HG03066 (cell line): ENCODE data around the gene UBL7.
A peak's percentile ranks its signal among the peaks of the same experiment; 100 is the strongest.

ENCODE experiments used
- ATAC-seq: cut with Tn5 transposase; IDR thresholded peaks from one replicate; pipeline ENCODE4 v1.9.1; 2021; ENCODE audit warnings: low read depth; ENCODE audit not compliant: unreplicated experiment

The UBL7 gene

DNA sequence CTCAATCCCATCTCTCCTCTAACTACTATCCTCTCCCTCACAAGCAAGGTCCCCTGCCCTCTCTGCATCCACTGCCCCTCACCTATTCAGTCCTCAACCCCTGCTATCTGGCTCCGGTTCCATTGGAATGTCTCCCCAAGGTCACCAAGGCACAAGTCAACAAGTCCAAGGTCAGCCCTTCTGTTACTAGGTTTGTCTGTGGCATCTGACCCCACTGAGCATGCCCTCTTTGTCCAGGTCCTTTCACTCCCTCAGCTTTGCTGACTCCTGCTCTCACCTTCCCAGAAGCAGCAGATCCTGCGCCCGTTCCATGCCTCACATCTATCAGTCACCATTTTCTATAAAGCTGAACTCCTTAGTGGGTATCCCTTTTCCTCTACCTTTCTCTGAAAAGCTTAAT lies 18.9 kb downstream of the UBL7 start:
- no peak for ATAC-seq

DNA sequence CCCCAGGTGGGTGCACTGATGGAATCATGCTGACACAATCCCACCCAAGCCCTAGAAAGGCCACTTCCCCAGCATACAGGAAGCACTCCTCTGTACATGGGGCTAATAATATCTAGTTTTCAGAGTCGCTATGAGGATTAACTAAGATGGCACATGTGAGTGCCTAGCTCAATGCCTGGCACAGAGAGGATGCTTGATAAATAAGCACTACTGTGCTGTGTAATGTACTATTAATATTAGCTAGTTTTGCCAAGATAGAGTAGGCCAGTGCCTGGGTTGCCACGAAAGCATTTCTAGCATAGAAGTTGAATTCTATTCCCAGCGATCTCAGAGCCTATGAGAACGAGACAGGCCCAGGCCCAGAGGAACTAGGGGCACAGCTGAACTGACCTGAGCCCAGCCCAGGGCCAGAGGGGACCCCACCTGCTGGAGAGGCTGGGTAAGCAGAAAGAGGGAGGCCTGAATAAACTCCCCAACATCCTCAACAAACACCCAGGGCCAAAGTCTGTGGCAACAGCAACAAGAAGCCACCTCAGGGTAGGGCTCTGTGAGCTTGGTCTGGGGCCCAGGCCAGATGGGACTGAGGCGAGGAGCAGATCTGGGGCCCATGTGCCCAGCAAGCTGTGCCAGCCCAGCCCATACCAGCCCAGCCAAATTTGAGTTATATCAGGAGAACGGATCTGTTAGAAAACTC lies 19.6 kb downstream of the UBL7 start:
- no peak for ATAC-seq

DNA sequence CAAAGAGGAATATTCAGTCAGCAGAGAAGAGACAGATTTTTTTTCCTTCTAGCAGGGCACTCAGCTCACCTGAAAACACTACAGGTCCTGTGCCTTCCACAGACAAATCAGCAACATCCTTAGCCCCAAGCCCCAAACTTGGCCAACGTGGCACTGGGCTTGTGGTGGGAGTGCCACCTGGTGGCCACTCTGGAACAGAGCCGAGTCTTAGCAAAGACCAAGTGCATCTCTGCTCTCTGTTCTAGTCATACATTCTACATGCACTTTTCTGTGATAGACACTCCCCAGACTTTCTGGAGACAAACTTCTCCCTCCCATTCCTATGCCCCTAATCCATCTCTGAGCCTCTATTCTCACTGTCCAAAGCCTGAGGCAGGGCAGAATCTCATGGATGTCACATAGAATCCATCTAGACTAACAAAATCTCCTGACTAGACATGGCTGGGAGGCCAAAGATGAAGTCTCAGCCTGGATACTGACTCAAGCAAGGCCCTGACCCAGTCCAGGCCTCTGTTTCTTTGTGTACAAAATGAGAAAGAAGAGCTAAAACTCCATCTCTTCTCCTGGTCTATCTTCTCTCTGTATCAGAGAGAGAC lies 22.1 kb downstream of the UBL7 start:
- ATAC-seq = no peak

DNA sequence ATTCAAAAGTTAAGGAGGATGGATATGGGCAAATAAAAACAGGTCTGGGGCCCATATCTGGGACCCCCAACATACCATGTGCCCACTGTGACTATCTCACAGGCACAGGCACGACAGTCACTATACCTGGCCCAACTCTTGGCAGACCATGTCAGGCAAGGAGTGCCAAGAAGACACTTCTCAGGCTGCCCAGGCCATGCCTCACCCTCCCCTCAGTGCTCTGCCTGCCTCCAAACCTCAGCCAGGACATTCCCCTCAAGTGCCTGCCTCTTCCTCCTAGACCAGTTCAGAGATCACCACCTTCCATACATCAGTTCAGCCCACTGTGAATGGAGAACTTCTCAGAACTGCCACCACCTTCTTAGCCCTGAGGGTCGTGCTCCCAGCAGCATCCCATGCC lies 22.8 kb downstream of the UBL7 start:
- no peak for ATAC-seq

DNA sequence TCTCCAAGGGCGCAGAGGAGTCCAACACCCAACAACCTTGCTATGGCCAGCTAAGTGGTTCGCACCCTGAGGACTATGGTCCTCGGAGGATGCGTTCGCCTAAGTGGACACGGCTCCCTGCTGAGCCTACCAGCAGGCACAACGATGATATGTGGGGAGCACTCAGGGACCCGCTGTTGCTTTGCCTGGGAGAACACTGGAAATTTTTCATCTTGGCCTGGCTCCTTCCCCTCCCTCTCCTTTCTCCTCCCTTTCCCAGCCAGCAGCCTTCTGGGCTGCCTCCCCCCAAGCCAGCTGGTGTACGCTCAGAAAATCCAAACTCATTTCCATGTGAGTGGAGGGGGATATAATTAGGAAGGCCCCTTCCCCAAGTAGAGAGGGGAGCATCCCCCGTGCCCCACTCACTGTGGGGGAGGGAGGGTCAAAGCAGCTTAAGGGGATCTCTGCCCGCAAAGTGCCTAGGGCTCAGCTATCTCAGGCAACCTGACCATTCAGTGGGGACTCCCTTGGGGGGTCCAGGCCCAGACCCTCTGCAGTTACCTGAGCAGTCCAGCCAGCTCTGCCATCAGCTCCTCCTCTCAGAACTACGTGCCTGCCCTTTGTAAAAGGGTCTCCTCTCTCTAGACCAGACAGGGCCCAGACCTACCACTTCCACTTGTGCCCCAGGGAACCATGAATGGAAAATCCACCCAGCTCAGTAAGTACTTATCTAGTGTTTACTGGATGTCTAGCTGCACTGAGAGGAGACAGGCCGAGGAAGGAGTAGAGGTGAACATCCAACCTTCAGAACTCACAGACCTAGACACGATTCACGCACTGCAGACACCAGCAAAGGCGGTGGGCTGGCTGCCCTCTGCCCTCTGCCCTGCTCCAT lies 26.5 kb downstream of the UBL7 start:
- ATAC-seq = no peak

DNA sequence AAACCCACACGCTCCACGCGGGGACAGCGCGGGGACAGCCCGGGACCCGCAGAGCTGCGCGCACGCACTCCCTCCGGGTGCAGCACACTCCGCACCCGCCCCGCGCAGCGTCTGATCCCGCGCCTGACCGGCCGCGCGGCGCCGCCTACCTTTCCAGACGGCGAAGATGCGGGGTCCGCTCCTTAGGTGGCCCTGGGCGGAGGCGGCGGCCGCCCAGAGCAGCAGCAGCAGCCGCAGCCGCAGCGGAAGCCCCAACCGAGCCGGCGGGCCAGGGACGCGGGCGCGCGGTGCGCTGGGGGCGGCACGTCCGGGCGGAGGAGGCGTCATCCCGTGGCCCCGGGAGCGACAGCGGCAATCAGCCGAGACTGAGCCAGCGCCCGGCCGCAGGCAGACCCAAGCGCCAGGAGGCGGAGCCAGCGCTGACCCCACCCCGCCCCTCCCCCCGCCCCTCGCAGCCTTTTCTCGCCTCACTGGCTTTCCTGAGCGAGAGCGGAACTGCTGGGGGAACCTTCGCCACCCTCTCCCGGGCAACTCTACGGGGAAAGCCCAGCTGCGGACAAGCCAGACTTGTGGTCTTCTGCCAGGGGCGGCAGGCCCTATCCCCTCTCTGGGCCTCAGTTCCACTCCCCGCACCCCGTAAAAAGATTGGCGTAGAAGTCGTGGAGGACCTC lies 27.2 kb downstream of the UBL7 start, which contains the start of gene SEMA7A:
Gene SEMA7A (minus strand): TSS at position 367 of the 671 bp plus-strand sequence. CDS start 40 bp downstream, at position 327.
- ATAC-seq = peak; percentile 61

DNA sequence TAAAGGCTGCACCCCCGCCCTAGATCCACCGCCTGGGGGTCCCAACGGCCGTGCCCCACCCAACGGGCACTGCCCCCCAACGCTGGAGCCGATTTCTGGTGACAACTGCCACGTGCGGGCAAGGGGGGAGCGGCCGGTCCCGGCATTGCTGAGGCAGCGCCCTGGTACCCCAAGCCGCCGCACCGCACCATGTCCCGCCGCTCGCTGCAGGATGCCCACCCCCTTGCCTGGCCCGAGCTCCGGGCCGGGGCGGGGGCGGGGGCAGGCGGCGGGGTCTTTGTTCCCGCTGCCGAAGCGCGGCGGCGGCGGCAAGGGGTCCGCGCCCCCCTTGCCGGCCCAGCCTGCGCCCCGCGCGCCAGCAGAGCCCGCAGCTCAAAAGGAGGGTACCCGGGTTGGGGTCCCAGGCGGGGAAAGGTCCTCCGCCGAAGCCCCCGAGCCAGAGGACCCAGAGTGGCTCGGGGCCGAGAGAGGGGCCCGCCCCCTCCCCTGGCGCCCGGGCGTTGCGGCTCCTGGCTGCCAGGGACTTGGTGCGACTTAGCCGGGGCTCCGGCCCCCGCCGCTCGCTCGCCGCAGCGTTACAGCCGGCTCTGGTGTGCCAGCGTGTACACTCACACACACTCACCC lies 27.9 kb downstream of the UBL7 start:
- no peak for ATAC-seq

DNA sequence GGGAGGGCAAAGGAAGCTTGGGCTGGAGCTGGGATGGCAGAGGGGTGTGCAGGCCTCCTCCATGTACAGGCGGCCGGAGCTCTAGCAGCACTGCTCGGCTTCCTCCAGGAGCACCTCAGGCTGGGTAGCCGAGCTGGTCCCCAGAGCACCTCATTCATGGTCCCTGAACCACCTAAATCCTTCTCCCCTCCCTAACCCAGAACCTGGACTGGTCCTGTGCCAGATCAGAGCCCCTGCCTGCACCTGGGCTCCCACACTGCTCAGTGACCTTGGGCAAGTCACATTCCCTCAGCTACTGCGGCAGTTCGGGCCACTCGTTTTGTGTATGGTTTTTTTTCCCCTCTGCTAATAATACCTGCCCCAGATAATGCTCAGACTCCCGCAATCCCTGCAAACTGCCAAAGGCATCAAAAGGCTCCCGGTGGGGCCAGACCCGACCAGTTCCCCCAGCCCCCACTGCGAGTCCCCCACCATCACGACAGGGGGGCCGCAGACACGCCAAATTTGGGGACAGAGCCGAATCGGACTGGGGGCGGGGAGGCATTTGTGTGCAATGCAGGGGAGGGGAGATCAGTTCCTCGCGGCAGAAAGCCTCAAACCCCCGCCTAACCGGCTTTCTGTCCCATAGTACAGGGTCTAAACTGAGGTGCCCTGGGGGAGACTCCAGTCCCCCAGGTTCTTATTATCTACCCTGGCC lies 28.5 kb downstream of the UBL7 start:
- ATAC-seq = no peak

DNA sequence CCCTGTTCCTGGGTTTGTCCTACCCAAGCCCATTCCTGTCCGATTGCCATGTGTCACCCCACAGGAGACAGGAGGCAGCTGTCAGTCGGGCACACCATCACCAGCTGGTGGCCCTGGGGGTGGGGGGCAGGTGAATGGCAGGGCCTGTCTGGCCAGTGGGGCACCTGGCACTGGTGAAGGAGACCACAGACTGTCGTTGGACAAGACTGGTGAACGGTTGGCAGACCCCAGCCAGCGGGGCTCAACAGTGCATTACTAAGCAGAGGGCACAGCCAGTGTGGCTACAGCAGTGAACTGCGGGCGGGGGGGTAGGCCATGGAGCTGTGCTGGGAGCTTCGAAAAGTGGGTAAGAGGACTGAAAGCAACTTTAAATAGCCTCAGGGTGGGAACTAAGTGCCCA lies 29.3 kb downstream of the UBL7 start:
- ATAC-seq = no peak

DNA sequence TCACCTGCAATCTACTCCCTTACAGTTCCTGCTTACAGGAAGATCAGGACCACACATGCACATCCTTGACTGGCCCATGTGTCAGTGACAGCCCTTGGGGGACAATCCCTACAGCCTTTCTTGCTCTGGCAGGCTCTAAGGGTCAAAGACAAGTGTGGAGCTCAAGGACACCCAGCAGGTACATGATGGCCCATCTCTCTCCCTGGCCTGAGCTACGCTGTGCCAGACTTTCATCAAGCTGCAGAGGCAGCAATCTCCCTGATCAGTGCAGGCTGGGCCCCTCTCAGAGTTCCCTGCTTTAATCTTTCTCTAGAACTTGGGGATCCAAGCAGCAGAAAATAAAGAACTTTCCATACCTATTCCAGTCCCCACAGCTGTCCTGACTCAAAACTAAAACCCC lies 29.8 kb downstream of the UBL7 start:
- no peak for ATAC-seq

DNA sequence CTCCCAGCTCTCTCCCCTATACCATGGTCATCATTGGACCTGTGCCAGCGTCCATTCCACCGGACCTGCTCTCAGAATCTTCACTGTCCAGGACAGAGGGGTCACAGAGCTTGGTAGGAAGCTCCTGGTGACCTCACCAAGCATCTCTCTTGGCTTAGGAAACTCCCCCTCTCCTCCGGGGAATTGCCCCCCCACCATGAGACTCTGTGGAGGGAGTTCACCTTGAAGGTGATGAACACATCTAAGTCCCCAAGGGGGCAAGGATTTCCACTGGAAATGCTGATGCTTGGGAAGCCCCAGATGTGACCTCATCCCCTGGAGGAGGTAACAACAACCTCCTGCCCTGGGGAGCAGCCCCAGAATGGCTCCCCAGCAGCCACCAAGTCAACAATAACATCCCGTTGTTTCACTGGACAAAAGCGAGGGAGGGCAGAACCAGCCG lies 30.4 kb downstream of the UBL7 start:
- no peak for ATAC-seq

DNA sequence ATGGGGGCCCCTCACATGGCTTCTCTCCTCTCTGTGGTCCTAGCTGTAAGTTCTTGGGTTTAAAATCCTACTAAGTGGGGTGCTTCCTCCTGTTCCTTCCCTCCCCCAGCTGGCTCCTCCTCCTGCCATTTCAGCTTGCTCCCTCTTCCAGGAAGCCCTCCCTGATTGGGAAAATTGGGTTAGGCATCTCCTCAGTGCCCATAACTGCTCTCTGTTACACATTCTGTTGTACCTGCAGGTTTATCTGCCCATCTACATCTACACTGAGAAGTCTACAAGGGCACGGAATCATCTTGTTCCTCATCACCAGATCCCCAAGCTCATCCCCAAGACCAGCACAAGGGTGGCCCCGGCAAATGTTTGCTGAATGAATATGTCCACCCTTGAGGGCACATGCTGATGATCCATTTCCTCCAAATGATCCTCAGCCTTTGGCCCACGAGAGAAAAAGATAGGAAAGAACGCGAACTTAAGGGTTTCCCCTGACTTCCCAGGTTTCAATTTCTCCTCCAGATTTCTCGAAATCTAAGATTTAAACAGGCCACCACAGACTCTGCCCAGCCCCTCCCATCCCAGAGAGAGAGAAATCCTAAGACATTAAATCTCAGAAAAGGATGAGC lies 31.1 kb downstream of the UBL7 start:
- ATAC-seq = no peak

DNA sequence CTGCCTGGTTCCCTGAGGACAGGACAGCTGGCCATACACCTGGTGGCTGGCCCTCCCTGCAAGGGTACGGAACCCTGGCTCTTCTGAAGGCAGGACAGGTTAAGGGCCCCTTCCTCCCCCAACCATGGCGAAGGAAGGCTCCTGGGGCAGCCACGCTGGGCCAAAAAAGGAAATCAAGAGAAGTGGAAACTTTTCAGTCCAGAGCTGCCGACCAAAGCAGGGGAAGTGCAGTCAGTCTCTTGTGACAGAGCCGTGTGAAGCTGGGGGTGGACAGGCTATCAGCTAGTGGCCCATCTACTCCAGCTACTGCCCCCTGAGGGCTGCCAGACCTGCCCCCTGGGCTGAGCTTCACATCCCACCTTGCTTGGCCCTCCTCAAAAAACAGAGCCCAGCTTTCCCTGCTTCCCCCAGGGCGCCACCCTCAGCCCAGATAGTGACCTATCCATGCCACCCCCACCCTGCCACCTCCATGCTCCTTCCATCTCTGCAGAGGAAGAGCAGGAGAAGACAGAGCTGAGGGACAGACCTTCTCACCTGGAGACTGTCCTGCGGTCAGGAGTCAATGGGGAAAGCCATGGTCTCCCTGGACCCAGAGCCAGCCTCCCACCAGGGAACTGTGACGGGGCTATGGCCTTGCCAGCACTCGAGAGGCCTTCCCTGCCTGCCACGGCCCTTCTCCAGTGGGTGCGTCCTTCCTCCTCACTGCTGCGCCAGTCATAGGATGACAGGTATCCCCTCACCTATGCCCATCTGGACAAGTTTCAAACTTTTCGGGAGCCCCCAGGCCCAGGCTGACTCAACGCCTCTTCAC lies 31.8 kb downstream of the UBL7 start:
- ATAC-seq = no peak

DNA sequence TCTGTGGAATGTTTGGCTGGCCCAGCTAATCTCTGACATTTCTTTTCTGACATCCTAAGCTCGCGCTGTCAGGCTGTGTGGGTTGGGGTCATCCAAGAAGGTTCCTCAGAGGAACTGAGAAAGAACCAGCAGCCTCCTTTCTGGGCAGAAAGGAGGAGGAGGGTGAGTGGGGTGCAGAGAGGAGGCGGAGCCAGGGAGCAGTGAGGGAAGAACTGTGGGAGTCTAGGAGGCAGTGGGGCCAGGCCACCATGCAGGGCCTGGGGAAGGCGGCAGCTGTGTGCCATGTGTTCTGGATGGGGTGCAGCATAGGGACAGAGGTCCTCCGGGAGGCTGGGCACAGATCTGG lies 32.5 kb downstream of the UBL7 start:
- ATAC-seq = no peak

DNA sequence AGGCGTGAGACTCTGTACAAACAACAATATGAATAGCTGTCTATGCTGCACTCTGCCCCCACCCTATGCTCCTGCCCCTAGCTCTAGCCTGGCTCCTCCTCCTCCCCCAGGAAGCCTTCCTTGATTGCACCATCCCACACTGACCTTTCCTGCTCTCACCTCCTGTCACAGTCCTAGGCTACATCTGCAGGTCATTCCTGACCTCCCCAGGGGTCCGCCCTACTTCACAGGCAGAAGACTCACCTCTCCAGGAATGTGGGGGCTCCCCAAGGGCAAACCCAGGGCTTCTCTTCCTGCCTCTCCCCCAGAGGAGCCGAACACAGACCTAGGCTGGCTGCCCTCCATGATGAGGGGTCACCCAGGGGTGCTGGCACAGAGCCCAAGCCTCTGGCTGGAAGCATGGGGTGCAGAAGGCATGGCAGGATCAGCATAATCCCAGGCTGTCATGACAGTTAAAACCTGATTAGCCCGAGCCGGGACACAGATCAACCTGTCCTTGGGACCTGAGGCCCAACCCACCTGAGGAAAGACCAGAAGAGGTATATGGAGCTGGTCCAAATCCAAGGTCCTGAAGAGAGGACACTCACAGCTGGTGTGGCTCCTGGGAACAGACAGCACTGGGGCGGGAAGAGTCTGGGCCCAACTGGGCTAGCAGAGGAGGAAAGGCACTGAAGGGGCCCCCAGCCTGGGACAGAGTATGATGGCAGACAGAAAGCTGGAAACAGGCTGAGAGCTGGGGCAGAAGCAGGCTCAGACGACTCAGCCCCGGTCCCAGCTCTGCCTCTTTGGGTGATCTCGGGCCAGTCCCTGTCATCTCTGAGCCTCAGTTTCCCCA lies 33.1 kb downstream of the UBL7 start:
- ATAC-seq = no peak

DNA sequence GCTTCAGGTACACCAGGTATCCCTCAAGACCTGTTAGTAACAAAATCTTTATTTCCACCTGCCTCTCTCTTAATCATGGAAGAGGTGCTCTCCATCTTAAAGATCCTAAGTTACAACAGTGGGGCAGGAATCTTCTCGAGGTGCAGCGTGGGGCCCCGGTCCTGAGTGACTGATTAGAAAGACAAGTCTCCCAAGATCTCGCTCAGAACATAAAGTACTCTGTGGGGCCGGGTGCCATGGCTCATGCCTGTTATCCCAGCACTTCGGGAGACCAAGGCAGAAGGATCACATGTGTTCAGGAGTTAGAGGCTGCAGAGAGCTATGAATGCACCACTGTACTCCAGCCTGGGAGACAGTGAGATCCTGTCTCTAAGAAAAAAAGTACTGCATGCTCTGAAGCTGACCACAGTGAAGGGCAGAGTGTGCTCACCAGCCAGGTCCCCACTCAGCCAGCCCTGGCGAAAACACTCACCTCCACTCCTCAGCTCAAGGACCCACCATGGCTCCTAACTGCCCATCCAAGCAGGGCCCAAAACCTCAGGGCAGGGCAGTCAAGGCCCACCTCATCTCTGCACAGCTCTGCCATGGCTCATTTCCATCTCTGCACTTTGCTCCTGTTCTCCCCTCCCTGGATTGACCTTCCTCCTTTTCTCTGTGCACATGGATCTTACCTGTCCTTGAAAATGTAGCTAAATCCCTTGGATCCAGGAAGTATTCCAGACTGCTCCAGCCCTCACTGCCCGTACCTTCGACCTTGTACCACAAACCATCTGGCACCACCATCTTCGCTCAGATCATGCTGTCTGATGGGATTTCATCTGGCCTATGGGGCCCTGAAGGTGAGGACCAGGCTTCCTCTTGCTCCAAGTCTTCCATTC lies 34.3 kb downstream of the UBL7 start:
- ATAC-seq = no peak

DNA sequence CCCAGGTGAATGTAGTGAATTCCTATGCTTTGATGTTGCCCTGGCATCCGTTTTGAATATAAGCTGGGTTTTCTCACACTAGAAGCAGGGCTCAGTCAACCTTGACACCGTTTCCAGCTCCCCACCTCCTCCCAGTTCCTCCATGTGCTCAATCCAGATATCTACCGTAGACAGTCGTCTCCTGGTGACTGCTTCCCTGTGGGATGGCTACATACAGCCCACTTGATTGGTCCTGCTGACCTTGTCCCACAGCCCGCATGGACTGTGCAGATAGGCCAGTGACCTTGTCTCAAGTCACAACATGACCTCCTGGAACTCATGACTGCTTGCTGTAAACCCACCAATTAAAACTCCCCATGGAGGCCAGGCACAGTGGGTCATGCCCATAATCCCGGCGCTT lies 35.3 kb downstream of the UBL7 start:
- ATAC-seq = no peak
